ENCODE measurements around the gene SNX22. TPM values are rescaled to one million over a fixed set of nuclear protein-coding genes. Genes with fewer than 3 reads are reported as not detected.

SNX22 gene
- total RNA-seq, 4 donors from 2014 or later: 0.22 to 1.0 (median 0.75) TPM; not detected in 1

GRCh38 chr15:64146520-64146884, 5.0 kb upstream of the SNX22 start:
- no peak for TF ChIP-seq CTCF (IDR thresholded peaks at IDR 0.05; ENCODE audit: low read depth)

- TF ChIP-seq CTCF (IDR thresholded peaks at IDR 0.05; ENCODE audit: low read depth): no peak
Measured at GRCh38 chr15:64146885-64147681, 4.4 kb upstream of the SNX22 start.

GRCh38 chr15:64148168-64148567, 3.4 kb upstream of the SNX22 start:
- TF ChIP-seq CTCF (IDR thresholded peaks at IDR 0.05; ENCODE audit: low read depth): no peak

- TF ChIP-seq CTCF (IDR thresholded peaks at IDR 0.05; ENCODE audit: low read depth): no peak
Measured at GRCh38 chr15:64148581-64148980, 3.0 kb upstream of the SNX22 start.

GRCh38 chr15:64149424-64149823, 2.1 kb upstream of the SNX22 start:
- no peak for TF ChIP-seq CTCF (IDR thresholded peaks at IDR 0.05; ENCODE audit: low read depth)

GRCh38 chr15:64149893-64150578, 1.5 kb upstream of the SNX22 start:
- no peak for TF ChIP-seq CTCF (IDR thresholded peaks at IDR 0.05; ENCODE audit: low read depth)

GRCh38 chr15:64152507-64153387, 1.2 kb downstream of the SNX22 start:
- TF ChIP-seq CTCF (IDR thresholded peaks at IDR 0.05; ENCODE audit: low read depth): no peak

Data from subcutaneous adipose tissue (tissue), 4 donors.